Measurements from ENCODE around the gene TUG1.
A peak's percentile ranks its signal among the peaks of the same experiment; 100 is the strongest.

TUG1 gene
- total RNA-seq = 113 to 122 reads per million in 2 donors

GRCh38 chr22:30968924-30969531 lies at the start of gene TUG1:
TUG1 (plus strand) TSS chr22:30969265.
- peak; percentile 93 for DNase-seq

DNA sequence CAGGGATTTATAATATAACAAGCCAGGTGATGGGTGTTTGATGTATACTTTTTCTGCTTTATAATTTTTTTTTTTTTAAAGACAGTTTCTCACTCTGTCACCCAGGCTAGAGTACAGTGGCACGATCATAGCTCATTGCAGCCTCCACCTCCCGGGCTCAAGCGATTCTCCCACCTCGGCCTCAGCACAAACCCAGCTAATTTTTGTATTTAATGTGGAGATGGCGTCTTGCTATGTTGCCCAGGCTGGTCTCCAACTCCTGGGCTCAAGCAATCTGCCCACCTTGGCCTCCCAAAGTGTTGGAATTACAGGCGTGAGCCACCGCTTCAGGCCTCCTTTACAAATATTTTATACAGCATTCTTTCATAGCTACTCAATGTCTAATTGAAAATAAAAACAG lies 49.1 kb upstream of the TUG1 start:
- no peak for DNase-seq

GRCh38 chr22:30920407-30920806 lies 48.7 kb upstream of the TUG1 start:
- peak; percentile 80 for DNase-seq

- DNase-seq = no peak
Observed at GRCh38 chr22:30921108-30921507, 48.0 kb upstream of the TUG1 start.

DNA sequence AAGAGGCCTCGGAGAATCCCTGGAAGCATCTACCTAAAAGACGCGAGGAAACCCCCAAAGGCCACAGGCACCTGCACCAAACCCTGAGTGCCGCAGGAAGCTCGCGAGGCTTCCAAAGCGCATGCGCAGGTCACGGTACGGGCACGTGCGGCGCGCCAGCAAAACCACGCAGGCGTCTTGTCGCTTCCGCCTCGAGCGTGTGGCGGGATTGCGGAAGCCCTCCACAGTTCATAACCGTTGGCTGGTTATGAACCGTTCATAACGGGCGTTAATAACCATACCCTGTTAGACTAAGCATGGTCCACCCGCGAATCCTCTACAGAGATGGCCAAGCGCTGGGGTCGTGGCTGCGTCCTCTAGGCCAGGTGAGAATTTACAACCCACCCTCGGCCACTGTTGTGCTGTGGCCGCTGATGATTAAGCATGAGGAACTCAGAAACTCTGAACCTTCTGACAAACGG lies 46.9 kb upstream of the TUG1 start:
- DNase-seq = peak; percentile 55

- DNase-seq = no peak
Observed at GRCh38 chr22:30923168-30923900, 45.7 kb upstream of the TUG1 start.

DNA sequence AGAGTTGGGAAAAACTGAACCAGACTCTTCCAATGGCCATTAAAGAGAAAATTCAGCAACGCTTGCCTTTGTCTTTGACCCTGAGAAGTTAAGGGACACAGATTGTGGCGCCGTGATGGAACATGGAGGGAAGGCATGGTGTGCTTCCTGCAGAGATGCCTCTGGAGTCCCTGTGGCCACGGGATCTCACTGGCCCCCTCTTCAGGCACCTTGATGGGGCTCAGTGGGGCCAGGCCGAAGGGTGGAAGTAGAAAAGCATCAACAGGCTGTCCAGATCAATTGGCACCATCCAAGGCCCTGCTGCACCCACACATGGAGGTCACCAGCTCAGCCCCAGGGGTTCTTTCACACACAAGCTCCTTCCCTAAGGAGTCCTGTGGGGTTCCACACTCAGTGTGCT lies 43.4 kb upstream of the TUG1 start:
- DNase-seq = no peak

DNA sequence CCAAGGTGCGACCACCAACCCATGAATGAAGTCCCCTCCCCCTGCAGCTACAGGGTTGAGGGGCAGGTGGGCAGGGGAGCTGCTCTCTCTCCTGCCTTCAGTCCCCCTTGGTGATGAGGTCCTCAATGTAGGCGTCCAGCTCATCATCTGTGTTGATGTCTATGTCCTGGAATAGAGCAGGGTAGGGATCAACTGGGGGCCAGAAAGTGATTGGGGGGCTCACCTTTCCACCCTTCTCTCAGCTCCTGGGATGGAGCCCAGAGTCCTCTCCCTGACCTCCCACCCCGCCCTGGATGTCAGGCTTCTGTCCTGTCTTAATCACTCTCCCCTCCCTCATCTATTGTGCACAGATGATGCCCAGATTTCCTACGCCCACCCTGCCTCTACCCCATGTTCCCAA lies 42.4 kb upstream of the TUG1 start:
- no peak for DNase-seq

GRCh38 chr22:30927806-30928205 lies 41.3 kb upstream of the TUG1 start:
- DNase-seq = no peak

- no peak for DNase-seq
Observed at GRCh38 chr22:30928401-30928800, 40.7 kb upstream of the TUG1 start.

DNA sequence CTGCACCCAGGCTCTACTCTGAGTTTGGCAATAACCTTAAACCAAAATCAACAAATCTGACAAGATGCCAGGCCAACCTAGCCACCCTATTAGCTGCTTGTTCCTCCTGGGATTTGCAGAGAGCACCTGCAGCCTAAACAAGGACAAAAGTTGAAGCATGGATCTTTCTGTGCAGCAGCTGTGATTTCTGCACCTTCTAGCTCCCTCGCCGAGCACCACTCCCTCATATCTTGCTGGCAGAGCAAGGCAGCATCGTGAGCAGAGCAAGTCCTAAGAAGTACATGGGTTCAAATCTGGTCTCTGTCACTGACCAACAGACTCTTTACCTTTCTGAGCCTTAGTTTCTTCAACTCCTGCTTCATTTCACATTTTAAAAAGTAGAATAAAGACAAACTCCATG lies 38.8 kb upstream of the TUG1 start:
- DNase-seq = no peak

DNA sequence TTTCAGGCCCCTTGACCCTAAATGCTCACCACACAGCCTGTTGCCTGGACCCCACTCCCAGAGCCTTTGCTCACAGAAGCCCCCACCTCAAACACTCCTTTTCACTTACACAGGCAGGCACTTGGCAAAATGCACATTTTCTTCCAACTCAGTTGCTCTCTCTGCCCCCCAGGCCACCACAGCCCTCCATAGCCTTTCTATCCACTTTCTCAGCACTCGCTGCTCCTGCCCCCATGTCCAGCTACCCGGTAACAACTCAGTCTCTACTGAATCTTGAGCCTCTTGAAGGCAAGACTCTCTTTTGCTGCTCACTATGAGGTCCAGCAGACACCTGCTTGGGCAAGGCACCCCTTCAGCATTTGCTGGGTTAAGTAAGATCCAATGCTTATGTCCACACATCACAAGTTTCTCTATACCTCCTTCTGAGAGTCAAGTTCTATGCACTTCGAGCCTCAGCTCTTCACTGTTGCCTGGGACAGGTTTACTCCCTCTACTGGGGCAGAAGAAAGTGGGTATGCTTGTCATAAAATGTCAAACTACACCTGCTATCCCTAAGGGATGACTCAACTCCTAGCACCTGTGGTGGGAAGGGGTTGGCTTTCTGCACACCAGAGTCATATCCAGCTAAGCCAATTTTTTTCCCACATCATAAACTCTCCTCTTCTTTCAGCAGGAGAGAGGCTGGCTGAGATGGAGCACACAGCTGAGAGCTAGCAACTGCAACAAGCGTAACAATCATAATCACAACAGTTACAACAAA lies 37.3 kb upstream of the TUG1 start:
- DNase-seq = no peak

DNA sequence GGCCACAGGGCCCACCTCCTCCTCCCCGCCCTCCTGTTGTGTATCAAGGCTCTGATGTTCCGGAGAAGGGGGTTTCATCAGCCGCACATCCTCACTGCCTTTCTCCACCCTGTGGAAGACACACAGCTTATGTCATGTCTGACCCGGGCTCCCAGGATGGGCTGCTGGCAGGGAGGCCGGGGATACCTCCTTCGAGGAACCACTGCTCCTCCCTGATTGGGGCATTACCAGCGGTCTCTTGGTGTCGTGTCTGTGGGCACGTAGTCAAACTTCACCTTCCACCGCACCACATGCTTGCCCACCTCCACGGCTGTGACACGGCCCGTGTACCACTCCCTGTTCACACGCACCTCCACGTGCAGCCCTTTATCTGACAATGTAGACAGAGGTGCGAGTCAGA lies 36.4 kb upstream of the TUG1 start:
- DNase-seq = no peak

DNA sequence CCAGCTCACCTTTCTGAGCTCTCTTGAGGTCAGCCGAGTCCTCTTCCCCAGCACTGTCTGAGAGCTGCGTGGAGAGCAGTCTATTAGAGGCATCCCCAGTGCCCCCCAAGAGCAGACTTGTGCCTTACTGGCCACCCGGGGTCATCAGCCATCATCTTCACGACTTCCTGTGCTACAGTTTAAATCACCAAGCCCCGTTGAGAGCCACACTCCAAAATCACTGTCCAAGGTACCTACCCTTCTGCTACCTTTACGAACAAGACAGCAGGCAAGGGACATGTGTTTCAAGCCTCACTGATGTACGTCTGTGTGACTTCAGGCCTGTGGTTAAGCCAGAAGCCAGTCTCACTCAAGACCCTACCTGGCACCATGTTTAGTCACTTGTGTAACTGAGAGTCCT lies 35.6 kb upstream of the TUG1 start:
- no peak for DNase-seq

DNA sequence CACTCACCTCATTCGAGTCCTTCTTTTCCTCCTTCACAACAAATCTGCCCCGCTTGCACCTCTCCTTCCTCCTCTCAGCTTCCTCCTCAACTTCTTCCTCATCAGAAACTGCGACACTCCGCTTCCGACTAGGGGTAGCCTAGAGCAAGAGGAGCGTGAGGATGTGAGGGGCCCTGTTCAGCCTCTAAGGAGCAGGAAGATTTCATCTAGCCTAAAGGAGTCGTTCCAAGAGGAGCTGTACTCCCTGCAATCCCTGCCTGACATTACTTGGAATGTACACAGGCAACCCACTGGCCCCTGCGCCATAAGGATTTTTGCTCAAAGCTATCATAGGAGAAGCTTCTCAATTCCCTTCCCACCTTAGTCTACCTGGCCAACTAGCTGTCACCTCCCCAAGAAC lies 35.0 kb upstream of the TUG1 start:
- no peak for DNase-seq

DNA sequence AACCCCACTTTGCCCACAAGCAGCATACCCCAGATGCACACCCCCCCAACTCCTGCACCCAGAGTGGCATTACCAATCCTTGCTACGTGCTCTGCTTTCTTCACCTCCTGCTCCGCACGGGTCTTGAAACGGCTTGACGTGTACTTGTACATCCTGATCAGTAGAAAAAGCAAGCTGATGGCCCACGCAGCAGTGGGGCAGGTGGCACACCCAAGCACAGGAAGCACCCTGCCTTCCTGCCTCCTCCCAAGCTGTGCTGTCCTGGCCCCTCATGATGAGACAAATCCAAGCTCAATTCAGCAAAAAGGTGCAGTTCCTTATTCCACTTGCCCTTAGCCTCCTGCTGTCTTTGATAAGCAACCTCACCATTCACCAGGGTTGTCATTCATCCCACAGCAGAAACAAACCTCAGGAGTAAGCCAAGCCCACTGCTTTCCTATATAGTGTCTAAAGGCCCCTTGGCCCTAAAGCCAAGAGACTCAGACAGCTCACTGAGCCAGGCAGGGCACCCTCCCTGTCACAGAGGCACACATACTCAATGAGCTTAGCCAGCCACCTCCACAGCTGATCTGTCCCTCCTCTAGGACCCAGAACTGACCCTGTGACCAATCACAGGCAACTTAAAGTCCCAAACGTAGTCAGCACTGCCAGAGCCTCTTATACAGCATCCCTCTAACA lies 28.2 kb upstream of the TUG1 start:
- no peak for DNase-seq

- no peak for DNase-seq
Observed at GRCh38 chr22:30941363-30941740, 27.7 kb upstream of the TUG1 start.

- peak; percentile 59 for DNase-seq
Observed at GRCh38 chr22:30943368-30943767, 25.7 kb upstream of the TUG1 start.

DNA sequence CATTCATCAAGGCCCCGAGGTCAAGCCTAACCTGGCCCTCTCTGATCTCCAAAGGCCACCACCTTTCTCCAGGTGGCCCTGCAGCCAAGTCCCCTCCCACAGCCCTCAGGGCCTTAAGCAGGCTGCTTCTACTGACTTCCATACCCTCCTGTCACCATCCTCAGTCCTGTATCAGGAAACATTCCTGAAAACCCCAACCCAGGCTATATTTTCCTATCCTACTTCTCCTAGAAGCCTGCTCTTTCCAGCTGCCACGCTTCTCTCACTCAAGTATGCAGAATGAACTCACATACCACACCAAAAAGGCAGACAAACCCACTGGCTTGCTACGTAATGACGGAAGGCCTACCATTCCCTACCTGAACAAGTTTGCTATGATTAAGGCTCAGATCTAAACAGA lies 24.1 kb upstream of the TUG1 start:
- DNase-seq = no peak

GRCh38 chr22:30945653-30946052 lies 23.4 kb upstream of the TUG1 start:
- DNase-seq = no peak

DNA sequence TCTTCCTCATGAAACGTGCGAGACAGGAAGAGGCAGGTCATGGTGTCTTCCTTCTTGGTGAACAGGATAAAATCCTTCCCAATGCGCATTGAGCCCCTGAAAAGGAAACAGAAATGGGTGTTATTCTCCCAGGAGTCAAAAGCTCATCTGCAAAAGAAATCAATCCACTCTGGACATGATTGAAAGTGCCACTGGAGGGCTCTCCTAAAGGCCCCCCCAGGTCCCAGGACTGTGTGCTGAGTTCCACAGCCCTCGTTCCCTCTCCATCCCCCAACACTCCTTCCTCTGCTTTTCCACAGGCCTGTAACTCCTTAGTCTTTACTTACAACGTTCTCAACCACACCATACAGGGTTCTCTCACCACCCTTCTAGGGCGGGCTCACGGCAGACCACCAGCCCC lies 22.7 kb upstream of the TUG1 start:
- no peak for DNase-seq

DNA sequence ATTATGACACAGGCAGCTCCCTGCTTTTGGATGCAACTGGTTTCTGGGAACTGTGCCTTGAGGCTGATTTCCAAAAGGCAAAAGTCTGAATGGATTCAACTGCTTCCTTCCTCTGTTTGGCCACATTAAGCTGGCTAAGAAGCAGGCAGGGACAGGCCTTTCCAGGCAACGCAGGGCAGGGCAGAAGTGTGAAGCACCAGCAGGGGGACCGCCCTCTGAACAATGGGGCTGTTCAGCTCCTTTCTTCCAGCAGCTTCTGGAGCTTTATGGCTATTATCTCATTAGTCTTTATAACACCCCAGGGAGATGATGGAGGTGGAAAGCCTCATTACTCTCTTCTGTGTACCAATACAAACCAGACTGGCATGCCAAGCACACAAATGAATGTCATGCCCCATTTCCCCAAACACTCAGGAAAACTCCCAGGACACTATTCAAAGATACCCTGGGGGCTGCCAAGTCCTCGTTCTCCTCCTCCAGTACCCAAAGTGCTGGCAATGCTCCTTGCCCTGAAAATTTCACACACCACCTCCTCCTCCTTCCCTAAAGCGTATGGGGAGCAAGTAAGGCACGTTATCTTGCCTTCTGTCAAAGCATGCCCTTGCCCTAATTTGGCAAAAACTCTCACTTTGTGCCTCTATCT lies 21.8 kb upstream of the TUG1 start:
- no peak for DNase-seq

Data from T-helper 9 cell (primary cell).